ENCODE data around the gene ACBD6.

Gene ACBD6

GRCh38 chr1:180246579-180246978 is 255.8 kb downstream of the ACBD6 start:
- TF ChIP-seq, protein P1, sequence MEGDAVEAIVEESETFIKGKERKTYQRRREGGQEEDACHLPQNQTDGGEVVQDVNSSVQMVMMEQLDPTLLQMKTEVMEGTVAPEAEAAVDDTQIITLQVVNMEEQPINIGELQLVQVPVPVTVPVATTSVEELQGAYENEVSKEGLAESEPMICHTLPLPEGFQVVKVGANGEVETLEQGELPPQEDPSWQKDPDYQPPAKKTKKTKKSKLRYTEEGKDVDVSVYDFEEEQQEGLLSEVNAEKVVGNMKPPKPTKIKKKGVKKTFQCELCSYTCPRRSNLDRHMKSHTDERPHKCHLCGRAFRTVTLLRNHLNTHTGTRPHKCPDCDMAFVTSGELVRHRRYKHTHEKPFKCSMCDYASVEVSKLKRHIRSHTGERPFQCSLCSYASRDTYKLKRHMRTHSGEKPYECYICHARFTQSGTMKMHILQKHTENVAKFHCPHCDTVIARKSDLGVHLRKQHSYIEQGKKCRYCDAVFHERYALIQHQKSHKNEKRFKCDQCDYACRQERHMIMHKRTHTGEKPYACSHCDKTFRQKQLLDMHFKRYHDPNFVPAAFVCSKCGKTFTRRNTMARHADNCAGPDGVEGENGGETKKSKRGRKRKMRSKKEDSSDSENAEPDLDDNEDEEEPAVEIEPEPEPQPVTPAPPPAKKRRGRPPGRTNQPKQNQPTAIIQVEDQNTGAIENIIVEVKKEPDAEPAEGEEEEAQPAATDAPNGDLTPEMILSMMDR (IDR thresholded peaks at IDR 0.05; ENCODE audit: low read depth, low read length) = no peak

DNA sequence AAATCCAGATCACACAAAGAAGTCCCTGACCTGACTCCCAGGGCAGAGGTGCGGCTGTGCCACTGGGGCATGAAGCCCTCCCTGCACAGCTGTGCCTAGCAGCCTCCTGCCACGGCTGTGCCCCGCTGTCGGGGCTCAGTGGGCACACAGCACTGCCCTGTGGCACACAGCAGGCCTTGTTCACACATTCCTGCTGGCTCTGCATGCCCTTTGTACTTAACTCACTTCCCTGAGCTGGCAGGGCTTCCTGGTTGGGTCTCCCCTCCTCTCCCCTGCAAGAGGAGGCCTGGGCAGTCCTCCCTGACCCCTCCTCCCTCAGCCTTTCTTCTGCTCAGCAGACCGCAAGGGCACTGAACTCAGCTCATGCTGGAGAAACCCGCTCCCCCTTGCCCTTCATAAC is 257.5 kb downstream of the ACBD6 start:
- TF ChIP-seq, protein P1 (IDR thresholded peaks at IDR 0.05; ENCODE audit: low read depth, low read length) = no peak
- DNase-seq (ENCODE audit: low read depth, low spot score) = no peak
- in situ Hi-C loops (cut with HindIII; ENCODE audit: low sequenced_read_pairs) = no loop called here
- no peak overlapping the region for H3K4me3 ChIP-seq (ENCODE audit: low read depth, low read length)

More at GRCh38 chr1:180246579-180246978, 255.8 kb downstream of the ACBD6 start:
- in situ Hi-C loops (cut with HindIII; ENCODE audit: low sequenced_read_pairs) = no loop called here
- no peak overlapping the region for H3K4me3 ChIP-seq (ENCODE audit: low read depth, low read length)
- DNase-seq (ENCODE audit: low read depth, low spot score) = no peak

DNA sequence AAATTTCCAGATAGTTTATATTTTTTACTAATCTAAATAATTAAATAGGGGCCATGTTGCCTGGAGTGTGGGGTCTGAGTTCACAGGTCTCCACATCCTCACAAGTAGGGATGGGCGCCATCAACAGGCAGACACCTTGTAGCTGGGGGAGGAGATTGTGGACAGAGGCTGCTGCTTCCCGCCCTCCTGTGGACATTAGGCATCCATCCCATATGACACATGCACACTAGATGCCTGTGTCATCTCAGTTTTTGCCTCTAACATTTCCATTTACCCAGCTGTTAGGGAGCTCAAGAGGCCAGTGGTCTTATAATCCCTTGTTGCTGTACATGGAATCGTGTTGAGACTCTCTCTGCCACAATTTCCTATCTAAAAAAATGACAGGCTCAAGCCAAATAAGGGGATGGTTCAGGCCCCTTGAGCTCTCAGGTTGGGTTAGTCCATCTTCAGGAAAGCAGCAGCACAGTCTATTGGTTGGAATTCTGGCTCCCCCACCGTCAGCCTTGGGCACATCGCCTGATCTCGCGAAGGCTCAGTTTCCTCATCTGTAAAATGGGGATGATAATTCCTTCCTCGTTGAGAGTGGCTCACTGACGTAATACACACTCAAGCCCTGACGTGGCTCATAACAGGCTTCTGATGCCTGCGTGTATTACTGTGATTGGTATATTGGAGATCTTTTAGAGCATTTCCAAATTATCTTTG is 258.7 kb downstream of the ACBD6 start:
- in situ Hi-C loops (cut with HindIII; ENCODE audit: low sequenced_read_pairs) = no loop called here
- no peak for DNase-seq (ENCODE audit: low read depth, low spot score)
- TF ChIP-seq, protein P1 (IDR thresholded peaks at IDR 0.05; ENCODE audit: low read depth, low read length) = no peak
- H3K4me3 ChIP-seq (ENCODE audit: low read depth, low read length) = no peak overlapping the region

GRCh38 chr1:180241716-180242544 is 260.4 kb downstream of the ACBD6 start:
- no peak overlapping the region for H3K4me3 ChIP-seq (ENCODE audit: low read depth, low read length)
- TF ChIP-seq, protein P1 (IDR thresholded peaks at IDR 0.05; ENCODE audit: low read depth, low read length) = no peak
- peak; percentile 15 for DNase-seq (ENCODE audit: low read depth, low spot score)
- in situ Hi-C loops (cut with HindIII; ENCODE audit: low sequenced_read_pairs) = no loop called here

DNA sequence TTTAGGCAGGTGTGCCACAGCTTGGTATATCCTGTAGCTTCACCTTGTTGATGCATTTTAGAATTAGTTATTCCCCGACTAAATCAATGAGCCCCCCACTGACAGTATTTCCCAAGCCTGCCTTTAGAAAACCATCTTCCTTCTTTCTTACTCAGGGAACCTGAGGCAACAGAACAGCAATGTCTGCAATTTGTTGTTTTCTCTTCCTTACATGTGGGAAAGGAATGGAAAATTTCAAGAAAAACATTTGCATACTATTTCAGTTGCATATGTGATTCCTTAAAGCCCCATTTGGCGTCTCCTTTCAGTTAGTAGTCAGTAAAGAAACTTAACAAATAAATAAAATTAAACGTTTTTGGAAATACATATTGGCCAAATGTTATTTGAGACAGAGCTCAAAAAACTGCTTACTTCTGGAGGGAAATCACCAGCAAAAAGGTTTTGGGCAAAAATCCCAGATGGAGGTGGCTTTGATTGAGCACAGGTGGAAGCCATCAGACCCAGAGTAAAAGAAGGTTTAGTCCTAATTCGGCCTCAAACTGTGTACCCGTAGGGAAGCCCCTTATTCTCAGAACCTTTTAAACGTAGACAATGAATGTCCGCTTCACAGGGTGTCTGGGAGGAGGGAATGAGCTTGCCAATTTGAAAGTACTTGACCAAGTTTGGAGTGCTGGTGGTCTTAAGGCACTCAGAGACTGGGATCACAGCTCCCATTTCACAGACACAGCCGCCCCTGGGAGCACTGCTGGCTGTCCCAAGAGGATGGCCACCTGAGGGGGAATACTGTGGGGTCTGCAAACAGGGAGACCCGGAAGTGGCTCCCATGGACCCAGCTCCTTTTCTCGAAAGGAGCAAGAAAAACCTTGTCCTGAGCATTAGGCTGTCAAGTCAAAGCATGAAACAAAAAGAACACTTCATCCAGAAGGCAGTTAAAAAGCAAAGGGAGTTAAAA is 263.0 kb downstream of the ACBD6 start:
- DNase-seq (ENCODE audit: low read depth, low spot score) = no peak
- no peak overlapping the region for H3K4me3 ChIP-seq (ENCODE audit: low read depth, low read length)
- TF ChIP-seq, protein P1 (IDR thresholded peaks at IDR 0.05; ENCODE audit: low read depth, low read length) = no peak
- in situ Hi-C loops (cut with HindIII; ENCODE audit: low sequenced_read_pairs) = no loop called here

- in situ Hi-C loops (cut with HindIII; ENCODE audit: low sequenced_read_pairs) = no loop called here
- TF ChIP-seq, protein P1 (IDR thresholded peaks at IDR 0.05; ENCODE audit: low read depth, low read length) = no peak
- no peak for DNase-seq (ENCODE audit: low read depth, low spot score)
- H3K4me3 ChIP-seq (ENCODE audit: low read depth, low read length) = no peak overlapping the region
Measured at GRCh38 chr1:180238675-180239074, 263.7 kb downstream of the ACBD6 start.

Data from astrocyte of the spinal cord (primary cell).